Left lung (tissue), 10 donors: Measurements from ENCODE around the gene IGSF9. TPM values are rescaled to one million over a fixed set of nuclear protein-coding genes. Genes with fewer than 3 reads are reported as not detected.

Experiments used
- ATAC-seq: fragments of 200-7000 bp; cut with Tn5 transposase; one replicate; pipeline ENCODE4 v1.9.1; 2020; ENCODE audit warnings: moderate library complexity
- DNase-seq, 4 donors: peaks; one replicate each; pipeline ENCODE4 v3.0.0-alpha.2; 2013 to 2020
- H3K27ac ChIP-seq, 2 donors: fragments of 200-600 bp; sonication (generic) in 1 of 2; one replicate each; pipeline versions ENCODE4 v1.5.0 to v1.8.0; 2020 to 2021
- H3K27me3 ChIP-seq, 2 donors: fragments of 200-600 bp; sonication (generic) in 1 of 2; one replicate each; pipeline versions ENCODE4 v1.5.0 to v1.8.0; 2020 to 2021
- H3K36me3 ChIP-seq, 2 donors: fragments of 200-600 bp; sonication (generic) in 1 of 2; one replicate each; pipeline versions ENCODE4 v1.5.0 to v1.8.0; 2020 to 2021
- H3K4me1 ChIP-seq, 2 donors: fragments of 200-600 bp; one replicate each; pipeline ENCODE4 v1.8.0; 2021
- H3K4me3 ChIP-seq, 2 donors: fragments of 200-600 bp; sonication (generic) in 1 of 2; one replicate each; pipeline versions ENCODE4 v1.5.0 to v1.8.0; 2020 to 2021; ENCODE audit warnings: mild to moderate bottlenecking in 1 of 2
- H3K9me3 ChIP-seq, 2 donors: fragments of 200-600 bp; sonication (generic) in 1 of 2; one replicate each; pipeline versions ENCODE4 v1.5.0 to v1.8.0; 2020 to 2021
- intact Hi-C, 2 donors: fragments of 100-400 bp; cut with DNase I; formaldehyde crosslinking; loops; one replicate each; pipeline versions ENCODE4 v1.11.2 to v1.14.2; 2022
- polyA plus RNA-seq, 6 donors: library from polyadenylated mRNA; unstranded; fragments of 120-200 nt; gene quantifications; one replicate each; pipeline ENCODE4 v1.2.1, GENCODE V29; 2013; ENCODE audit not compliant: insufficient read length in 6 of 6
- total RNA-seq, 2 donors: library from RNA; stranded (reverse); fragmentation: NEBNext Ultra II Directional; extraction: Animal tissue kit (Norgen Biotek cat#: 25700); gene quantifications; one replicate each; pipeline ENCODE4 v1.2.1, GENCODE V29; 2021
- TF ChIP-seq, protein P1 (sequence below), 2 donors: fragments of 200-600 bp; sonication (generic) in 1 of 2; IDR thresholded peaks; one replicate each; pipeline versions ENCODE4 v1.5.0 to v1.8.0; 2021; ENCODE audit warnings: antibody characterized with exemption in 2 of 2
- donor health status: DM: no; HTN: yes; CAD: no.
- donor health status: DM: no; HTN: no; CAD: no.

Gene IGSF9
- total and polyA plus RNA-seq, 8 donors = 2.8 to 16.9 (median 13.6) TPM

GRCh38 chr1:159949981-159950381 is 4.6 kb upstream of the IGSF9 start:
- Histone ChIP-seq H3K9me3 (no peaks in the 10 kb centered on the region), H3K4me3 (no peak overlapping the region), H3K27ac (no peak overlapping the region), H3K36me3 (no peaks in the 10 kb centered on the region), H3K4me1 (peaks cover 0 to 15% of the 10 kb centered on the region in 2 donors), H3K27me3 (peaks cover 0 to 33% of the 10 kb centered on the region in 2 donors)
- no peak for DNase-seq
- ATAC-seq = no peak
- TF ChIP-seq, protein P1, sequence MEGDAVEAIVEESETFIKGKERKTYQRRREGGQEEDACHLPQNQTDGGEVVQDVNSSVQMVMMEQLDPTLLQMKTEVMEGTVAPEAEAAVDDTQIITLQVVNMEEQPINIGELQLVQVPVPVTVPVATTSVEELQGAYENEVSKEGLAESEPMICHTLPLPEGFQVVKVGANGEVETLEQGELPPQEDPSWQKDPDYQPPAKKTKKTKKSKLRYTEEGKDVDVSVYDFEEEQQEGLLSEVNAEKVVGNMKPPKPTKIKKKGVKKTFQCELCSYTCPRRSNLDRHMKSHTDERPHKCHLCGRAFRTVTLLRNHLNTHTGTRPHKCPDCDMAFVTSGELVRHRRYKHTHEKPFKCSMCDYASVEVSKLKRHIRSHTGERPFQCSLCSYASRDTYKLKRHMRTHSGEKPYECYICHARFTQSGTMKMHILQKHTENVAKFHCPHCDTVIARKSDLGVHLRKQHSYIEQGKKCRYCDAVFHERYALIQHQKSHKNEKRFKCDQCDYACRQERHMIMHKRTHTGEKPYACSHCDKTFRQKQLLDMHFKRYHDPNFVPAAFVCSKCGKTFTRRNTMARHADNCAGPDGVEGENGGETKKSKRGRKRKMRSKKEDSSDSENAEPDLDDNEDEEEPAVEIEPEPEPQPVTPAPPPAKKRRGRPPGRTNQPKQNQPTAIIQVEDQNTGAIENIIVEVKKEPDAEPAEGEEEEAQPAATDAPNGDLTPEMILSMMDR (IDR thresholded peaks at IDR 0.05) = no peak
- intact Hi-C loops = loop anchor here in 1 of 2 donors (10.0 kb wide), 1 partner anchor 55 kb away; no protein-coding TSS in a partner anchor

DNA sequence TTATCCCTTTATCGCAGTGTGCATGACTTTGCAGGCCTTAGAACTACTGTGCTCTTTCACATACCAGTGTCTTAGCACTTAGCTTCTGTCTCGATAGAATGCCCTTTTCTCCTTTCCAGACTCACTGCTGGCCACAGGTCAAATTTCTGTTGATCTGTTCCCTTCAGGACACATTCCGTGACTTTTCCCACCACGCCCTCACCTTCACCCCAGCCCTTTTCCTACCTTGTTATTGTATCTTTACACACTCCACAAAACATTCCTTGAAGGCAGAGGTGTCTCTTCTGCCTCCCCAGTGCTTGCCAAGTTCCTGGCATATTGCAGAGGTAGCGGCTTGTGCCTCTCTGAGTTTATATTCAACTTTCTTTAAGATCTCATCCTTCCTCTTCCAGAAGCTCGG is 3.7 kb upstream of the IGSF9 start:
- TF ChIP-seq, protein P1 (IDR thresholded peaks at IDR 0.05) = no peak
- ATAC-seq = no peak
- intact Hi-C loops = loop anchor here in 1 of 2 donors (10.0 kb wide), 1 partner anchor 56 kb away; no protein-coding TSS in a partner anchor
- peaks cover 0 to 42% of the 10 kb centered on the region in 2 donors for H3K27me3 ChIP-seq
- DNase-seq = no peak
- peaks cover 0 to 17% of the 10 kb centered on the region in 2 donors for H3K4me1 ChIP-seq
- H3K9me3 ChIP-seq = no peaks in the 10 kb centered on the region
- no peak overlapping the region for H3K27ac ChIP-seq
- H3K36me3 ChIP-seq = no peaks in the 10 kb centered on the region
- H3K4me3 ChIP-seq = no peak overlapping the region

- intact Hi-C loops = loop anchor here in 1 of 2 donors (10.0 kb wide), 1 partner anchor 57 kb away; no protein-coding TSS in a partner anchor
Observed at GRCh38 chr1:159947942-159948341, 2.5 kb upstream of the IGSF9 start.

DNA sequence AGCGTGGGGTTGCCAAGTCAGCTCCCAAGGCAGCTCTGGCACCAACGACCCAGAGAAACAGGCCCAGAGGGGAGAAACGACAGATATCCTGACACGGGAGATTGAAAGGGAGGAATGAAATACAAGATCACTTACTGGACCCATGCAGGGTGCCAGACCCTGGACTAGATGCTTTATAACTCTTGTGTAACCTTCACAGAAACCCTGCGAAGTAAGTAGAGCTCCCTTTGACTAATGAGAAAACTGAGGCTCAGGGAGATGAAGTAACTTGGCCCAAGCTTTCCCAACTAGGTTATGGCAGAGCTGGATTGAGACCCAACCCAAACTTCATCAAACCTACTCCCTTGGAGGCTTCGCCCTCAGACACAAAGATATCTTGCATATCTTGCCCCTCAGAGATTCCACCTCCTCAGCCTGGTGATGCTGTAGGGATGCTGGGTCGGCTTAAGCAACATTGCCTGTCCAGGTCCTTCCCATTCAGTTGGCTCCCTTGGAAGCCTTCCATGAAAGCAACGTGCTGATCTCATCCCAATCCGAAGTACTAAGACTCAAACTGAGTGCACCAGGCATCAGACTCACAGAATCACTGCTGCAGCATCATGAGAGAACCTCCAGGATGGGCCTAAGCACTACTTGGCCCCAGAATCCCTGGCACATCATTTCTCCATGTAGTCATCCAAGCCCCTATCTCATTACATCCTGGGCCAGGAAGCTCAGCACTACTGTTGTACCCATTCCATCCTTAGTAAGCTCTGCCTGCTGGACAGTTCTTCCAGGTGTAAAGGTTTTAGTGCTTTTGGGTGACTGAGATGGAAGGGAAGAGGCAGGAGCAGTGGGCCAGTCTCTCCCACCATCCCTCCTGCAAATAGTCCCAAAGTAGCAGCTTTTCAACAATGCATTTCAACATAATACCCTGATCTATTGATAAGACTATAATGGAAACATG is 1.1 kb upstream of the IGSF9 start:
- DNase-seq = no peak
- intact Hi-C loops = loop anchor here in 1 of 2 donors (10.0 kb wide), 1 partner anchor 58 kb away; no protein-coding TSS in a partner anchor
- Histone ChIP-seq H3K36me3 (no peaks in the 10 kb centered on the region), H3K27ac (no peak overlapping the region), H3K4me1 (peaks cover 0 to 17% of the 10 kb centered on the region in 2 donors), H3K27me3 (peaks cover 0 to 40% of the 10 kb centered on the region in 2 donors), H3K9me3 (no peaks in the 10 kb centered on the region), H3K4me3 (peak overlapping the region in 1 of 2 donors; percentile 42)
- no peak for ATAC-seq
- TF ChIP-seq, protein P1 (IDR thresholded peaks at IDR 0.05) = no peak

More at GRCh38 chr1:159947942-159948341, 2.5 kb upstream of the IGSF9 start:
- H3K4me1 ChIP-seq = peaks cover 0 to 17% of the 10 kb centered on the region in 2 donors
- no peak overlapping the region for H3K27ac ChIP-seq
- H3K36me3 ChIP-seq = no peaks in the 10 kb centered on the region
- peaks cover 0 to 46% of the 10 kb centered on the region in 2 donors for H3K27me3 ChIP-seq
- TF ChIP-seq, protein P1 (IDR thresholded peaks at IDR 0.05) = no peak
- no peak overlapping the region for H3K4me3 ChIP-seq
- DNase-seq = no peak
- ATAC-seq = no peak
- H3K9me3 ChIP-seq = no peaks in the 10 kb centered on the region
